MM.1S (cell line): Measurements from ENCODE around the gene PLS1.

Source experiments
- DNase-seq: peaks from one replicate; pipeline ENCODE4 v3.0.0-alpha.2; 2015
- H2AFZ ChIP-seq: fragments of 300-600 bp; sonication (generic); 2 replicates; pipeline ENCODE4 v1.6.0; 2016; ENCODE audit warnings: antibody characterized with exemption, low read length
- H3F3A ChIP-seq: fragments of 300-600 bp; sonication (generic); 2 replicates; pipeline ENCODE4 v1.6.1; 2016; ENCODE audit warnings: mild to moderate bottlenecking, antibody characterized with exemption, low read length, moderate library complexity, mixed read lengths; ENCODE audit not compliant: insufficient read depth
- H3K27ac ChIP-seq: fragments of 300-600 bp; sonication (generic); 2 replicates; pipeline ENCODE4 v1.5.1; 2016; ENCODE audit warnings: mild to moderate bottlenecking, low read length
- H3K27me3 ChIP-seq: fragments of 300-600 bp; sonication (generic); replicated peaks from 2 replicates; pipeline ENCODE4 v1.6.0; 2016; ENCODE audit warnings: low read length; ENCODE audit not compliant: insufficient read depth
- H3K36me3 ChIP-seq: fragments of 300-600 bp; sonication (generic); replicated peaks from 2 replicates; pipeline ENCODE4 v1.6.1; 2016; ENCODE audit warnings: mild to moderate bottlenecking, low read length, mixed read lengths; ENCODE audit not compliant: insufficient read depth
- H3K4me1 ChIP-seq: fragments of 300-600 bp; sonication (generic); 2 replicates; pipeline ENCODE4 v1.6.1; 2016; ENCODE audit warnings: low read length, mixed read lengths
- H3K4me2 ChIP-seq: fragments of 300-600 bp; sonication (generic); 2 replicates; pipeline ENCODE4 v1.6.0; 2016; ENCODE audit warnings: low read depth, low read length
- H3K4me3 ChIP-seq: fragments of 300-600 bp; sonication (generic); 2 replicates; pipeline ENCODE4 v1.5.1; 2016; ENCODE audit warnings: low read length, mixed read lengths
- H3K79me2 ChIP-seq: fragments of 300-600 bp; sonication (generic); 2 replicates; pipeline ENCODE4 v1.6.1; 2016; ENCODE audit warnings: mixed run types, low read length, mixed read lengths
- H3K9ac ChIP-seq: fragments of 300-600 bp; sonication (generic); 2 replicates; pipeline ENCODE4 v1.6.1; 2016; ENCODE audit warnings: low read length, mixed read lengths
- H3K9me2 ChIP-seq: fragments of 300-600 bp; sonication (generic); replicated peaks from 2 replicates; pipeline ENCODE4 v1.6.1; 2016; ENCODE audit warnings: mild to moderate bottlenecking, low read length, mixed read lengths; ENCODE audit not compliant: insufficient read depth
- H3K9me3 ChIP-seq: fragments of 300-600 bp; sonication (generic); replicated peaks from 2 replicates; pipeline ENCODE4 v1.6.1; 2016; ENCODE audit warnings: mild to moderate bottlenecking, low read length, mixed read lengths; ENCODE audit not compliant: insufficient read depth
- H4K20me1 ChIP-seq: fragments of 300-600 bp; sonication (generic); 2 replicates; pipeline ENCODE4 v1.6.1; 2016; ENCODE audit warnings: mild to moderate bottlenecking, low read length, moderate library complexity, mixed read lengths; ENCODE audit not compliant: insufficient read depth
- CTCF ChIP-seq: fragments of 300-600 bp; sonication (generic); IDR thresholded peaks from 2 replicates; pipeline ENCODE4 v1.5.1; 2016; ENCODE audit warnings: antibody characterized with exemption, low read length, mixed read lengths
- EZH2 ChIP-seq: fragments of 300-600 bp; sonication (generic); optimal IDR thresholded peaks from 2 replicates; pipeline ENCODE3; 2017; ENCODE audit warnings: low read depth, mild to moderate bottlenecking, antibody characterized with exemption, low read length, mixed read lengths
- EZH2phosphoT487 ChIP-seq: fragments of 300-600 bp; sonication (generic); IDR thresholded peaks from 2 replicates; pipeline ENCODE4 v1.6.1; 2018; ENCODE audit warnings: antibody characterized with exemption, low read length

Gene PLS1

GRCh38 chr3:142754494-142754893 lies 158.3 kb downstream of the PLS1 start:
- Histone ChIP-seq H3K9me2 (no peaks in the 10 kb centered on the region), H3K9me3 (no peaks in the 10 kb centered on the region), H3K4me1 (no peaks in the 10 kb centered on the region), H2AFZ (no peak overlapping the region), H3K27me3 (no peaks in the 10 kb centered on the region), H3K4me2 (no peak overlapping the region), H3K4me3 (no peak overlapping the region), H3K79me2 (no peaks in the 10 kb centered on the region), H4K20me1 (no peaks in the 10 kb centered on the region), H3K36me3 (no peaks in the 10 kb centered on the region), H3F3A (no peaks in the 10 kb centered on the region), H3K27ac (no peak overlapping the region), H3K9ac (no peak overlapping the region)
- DNase-seq = no peak
- TF ChIP-seq EZH2phosphoT487 (no peak), EZH2 (no peak), CTCF (no peak)
